ENCODE data around the gene NDC80.

NDC80 gene

DNA sequence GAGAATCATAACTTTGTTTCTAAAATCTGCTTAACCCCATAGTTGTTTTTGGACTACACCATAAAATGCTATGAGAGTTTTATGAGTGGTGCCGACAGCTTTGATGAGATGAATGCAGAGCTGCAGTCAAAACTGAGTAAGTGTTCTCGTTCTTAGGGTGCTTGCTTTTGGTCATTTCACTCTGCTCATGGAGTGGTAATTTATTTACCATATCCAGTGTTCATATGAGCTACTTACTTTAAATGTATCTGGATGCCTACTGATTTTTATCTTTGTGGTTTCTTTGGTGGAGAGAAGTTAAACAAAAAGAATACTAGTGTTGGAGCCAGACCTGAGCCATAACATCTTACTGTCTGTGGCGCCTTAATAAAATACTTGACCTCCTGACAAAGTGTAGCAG, 16.4 kb downstream of the NDC80 start:
- DNase-seq (ENCODE audit: low read depth in 1 of 2, low spot score in 1 of 2): no peak
- H3K4me3 ChIP-seq (replicated peaks; ENCODE audit: insufficient read depth, low read length): no peak overlapping the region
- H3K27me3 ChIP-seq (ENCODE audit: insufficient read depth, poor library complexity, severe bottlenecking): no peaks in the 10 kb centered on the region
- no peak for TF ChIP-seq CTCF (IDR thresholded peaks at IDR 0.05; ENCODE audit: insufficient read depth, low read length)
- TF ChIP-seq POLR2AphosphoS5 (IDR thresholded peaks at IDR 0.05; ENCODE audit: low read depth): no peak
- no peak for TF ChIP-seq REST (IDR thresholded peaks at IDR 0.05; ENCODE audit: insufficient replicate concordance, low read depth)
- no peak for TF ChIP-seq SPI1 (IDR thresholded peaks at IDR 0.05; ENCODE audit: borderline replicate concordance, low read depth)
- no peak for TF ChIP-seq GABPA (IDR thresholded peaks at IDR 0.05; ENCODE audit: low read depth)
- H3K27ac ChIP-seq (replicated peaks): no peak overlapping the region

DNA sequence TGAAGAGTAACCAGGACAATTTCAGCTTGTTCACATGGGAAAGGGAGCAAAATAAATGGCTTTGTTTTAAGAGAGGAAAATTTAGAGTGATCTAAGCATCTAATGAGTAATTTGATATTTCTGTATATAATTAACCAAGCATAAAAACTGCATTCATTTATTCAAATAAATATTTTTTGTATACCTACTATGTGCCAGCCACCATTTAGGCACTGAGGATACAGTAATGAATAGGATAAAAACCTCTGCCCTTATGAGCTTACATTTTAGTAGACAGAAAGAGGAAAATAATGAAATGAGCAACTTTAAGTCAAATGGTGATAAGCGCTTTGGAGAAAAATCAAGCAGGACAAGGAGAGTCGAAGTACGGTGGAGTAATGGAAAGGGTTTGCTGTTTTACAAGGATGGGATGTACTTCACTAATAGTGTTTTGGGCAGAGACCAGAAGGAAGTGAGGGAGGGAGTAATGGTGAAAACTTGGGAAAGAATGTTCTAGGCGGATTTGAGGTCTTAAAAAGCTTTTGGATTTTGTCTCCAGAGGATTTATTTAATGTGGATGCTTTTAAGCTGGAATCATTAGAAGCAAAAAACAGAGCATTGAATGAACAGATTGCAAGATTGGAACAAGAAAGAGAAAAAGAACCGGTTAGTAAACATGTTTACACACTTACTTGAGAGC, 17.4 kb downstream of the NDC80 start:
- Histone ChIP-seq H3K27me3 (ENCODE audit: insufficient read depth, poor library complexity, severe bottlenecking) (no peaks in the 10 kb centered on the region), H3K27ac (replicated peaks) (no peak overlapping the region), H3K4me3 (replicated peaks; ENCODE audit: insufficient read depth, low read length) (no peak overlapping the region)
- TF ChIP-seq CTCF (IDR thresholded peaks at IDR 0.05; ENCODE audit: insufficient read depth, low read length) (no peak), POLR2AphosphoS5 (IDR thresholded peaks at IDR 0.05; ENCODE audit: low read depth) (no peak), REST (IDR thresholded peaks at IDR 0.05; ENCODE audit: insufficient replicate concordance, low read depth) (no peak), GABPA (IDR thresholded peaks at IDR 0.05; ENCODE audit: low read depth) (no peak), SPI1 (IDR thresholded peaks at IDR 0.05; ENCODE audit: borderline replicate concordance, low read depth) (no peak)
- DNase-seq (ENCODE audit: low read depth in 1 of 2, low spot score in 1 of 2): no peak

GRCh38 chr18:2589345-2590068, 18.1 kb downstream of the NDC80 start:
- Histone ChIP-seq H3K27ac (replicated peaks) (no peak overlapping the region), H3K27me3 (ENCODE audit: insufficient read depth, poor library complexity, severe bottlenecking) (no peaks in the 10 kb centered on the region), H3K4me3 (replicated peaks; ENCODE audit: insufficient read depth, low read length) (no peak overlapping the region)
- TF ChIP-seq CTCF (IDR thresholded peaks at IDR 0.05; ENCODE audit: insufficient read depth, low read length): no peak
- TF ChIP-seq REST (IDR thresholded peaks at IDR 0.05; ENCODE audit: insufficient replicate concordance, low read depth): no peak
- no peak for TF ChIP-seq SPI1 (IDR thresholded peaks at IDR 0.05; ENCODE audit: borderline replicate concordance, low read depth)
- no peak for TF ChIP-seq GABPA (IDR thresholded peaks at IDR 0.05; ENCODE audit: low read depth)
- no peak for DNase-seq (ENCODE audit: low read depth in 1 of 2, low spot score in 1 of 2)
